ENCODE measurements around the gene XPA.

- no peak for TF ChIP-seq YY1 (IDR thresholded peaks at IDR 0.05; ENCODE audit: insufficient read depth, insufficient read length)
- TF ChIP-seq SUZ12 (IDR thresholded peaks at IDR 0.05; ENCODE audit: extremely low read depth, insufficient read depth, insufficient read length), result no peak
- TF ChIP-seq ZNF274 (IDR thresholded peaks at IDR 0.05; ENCODE audit: low read depth, low read length), result no peak
Measured at GRCh38 chr9:97696803-97697601, at the start of gene XPA.

Measured in NT2/D1 (cell line).